Fibroblast of villous mesenchyme (primary cell): ENCODE measurements around the gene THBS2. TPM values are rescaled to one million over a fixed set of nuclear protein-coding genes. Genes with fewer than 3 reads are reported as not detected.
A peak's percentile ranks its signal among the peaks of the same experiment; 100 is the strongest.
"Not testable (repeated sequence)": the region's sequence is repeated elsewhere in the genome, so short reads cannot be mapped to it uniquely, and the experiment has no call there.

Experiments
- DNase-seq: peaks from one replicate; pipeline ENCODE4 v3.0.0-alpha.2; 2010; ENCODE audit warnings: low read depth
- H3K4me3 ChIP-seq: 2 replicates; pipeline ENCODE4 v1.5.1; 2011; ENCODE audit warnings: low read depth, mild to moderate bottlenecking, low read length
- CTCF ChIP-seq: IDR thresholded peaks from 2 replicates; pipeline ENCODE4 v1.5.1; 2012; ENCODE audit warnings: low read depth, mild to moderate bottlenecking, low read length; ENCODE audit not compliant: insufficient read depth
- total RNA-seq: library from RNA; depleted of rRNA; stranded (reverse); fragments of >200 nt; gene quantifications from 2 replicates; pipeline ENCODE4 v1.2.3, GENCODE V29; 2012

THBS2 gene
- total RNA-seq, 1 donor, result 374 TPM

GRCh38 chr6:169221264-169221663, 32.4 kb downstream of the THBS2 start:
- no peak for TF ChIP-seq CTCF
- DNase-seq, result no peak
- no peak overlapping the region for H3K4me3 ChIP-seq

- no peak for DNase-seq
- no peak overlapping the region for H3K4me3 ChIP-seq
- TF ChIP-seq CTCF, result no peak
Measured at GRCh38 chr6:169220068-169220964, 33.3 kb downstream of the THBS2 start.

GRCh38 chr6:169217972-169218371, 35.7 kb downstream of the THBS2 start:
- no peak for DNase-seq
- TF ChIP-seq CTCF, result no peak
- H3K4me3 ChIP-seq, result no peak overlapping the region

- TF ChIP-seq CTCF, result no peak
- peak; percentile 66 for DNase-seq
- no peak overlapping the region for H3K4me3 ChIP-seq
Measured at GRCh38 chr6:169216830-169217229, 36.8 kb downstream of the THBS2 start.

GRCh38 chr6:169215201-169215681, 38.4 kb downstream of the THBS2 start:
- no peak for TF ChIP-seq CTCF
- no peak overlapping the region for H3K4me3 ChIP-seq
- DNase-seq, result peak; percentile 50

GRCh38 chr6:169214789-169215188, 38.9 kb downstream of the THBS2 start:
- peak; percentile 96 for DNase-seq
- not testable (repeated sequence) for H3K4me3 ChIP-seq

GRCh38 chr6:169213814-169214520, 39.7 kb downstream of the THBS2 start:
- no peak for TF ChIP-seq CTCF
- DNase-seq, result no peak
- no peak overlapping the region for H3K4me3 ChIP-seq
